Keratinocyte (primary cell): ENCODE results near the gene SPC24. TPM values are rescaled to one million over a fixed set of nuclear protein-coding genes. Genes with fewer than 3 reads are reported as not detected.

ENCODE experiments used
- DNase-seq: peaks from one replicate; pipeline ENCODE4 v3.0.0-alpha.2; 2011; ENCODE audit warnings: low read depth, missing footprints, low spot score
- FAIRE-seq: peaks from 2 replicates; lab custom pipeline; 2011; peaks lifted over from hg19 to GRCh38; lab: Jason Lieb, UNC
- H2AFZ ChIP-seq: 2 replicates; pipeline ENCODE4 v1.6.0; 2012; ENCODE audit warnings: low read length, control low read depth, inconsistent platforms; ENCODE audit not compliant: control insufficient read depth
- H3K27ac ChIP-seq: 2 replicates; pipeline ENCODE4 v1.5.1; 2011; ENCODE audit warnings: low read length; ENCODE audit not compliant: control insufficient read depth, insufficient read depth
- H3K27me3 ChIP-seq: 3 replicates; pipeline ENCODE4 v1.6.0; 2011; ENCODE audit warnings: low read length; ENCODE audit not compliant: control insufficient read depth, insufficient read depth; ENCODE audit errors: extremely low read depth
- H3K36me3 ChIP-seq, 2 experiments: 2 replicates in 1 of 2; 3 replicates in 1 of 2; pipeline ENCODE4 v1.5.1; 2011; ENCODE audit warnings: low read length in 2 of 2, mild to moderate bottlenecking in 1 of 2; ENCODE audit not compliant: control insufficient read depth in 2 of 2, insufficient read depth in 2 of 2; ENCODE audit errors: extremely low read depth in 1 of 2
- H3K4me1 ChIP-seq: 3 replicates; pipeline ENCODE4 v1.5.1; 2011; ENCODE audit warnings: low read length; ENCODE audit not compliant: control insufficient read depth, insufficient read depth; ENCODE audit errors: extremely low read depth
- H3K4me2 ChIP-seq: 3 replicates; pipeline ENCODE4 v1.6.0; 2011; ENCODE audit warnings: low read depth, low read length; ENCODE audit not compliant: control insufficient read depth, insufficient read depth; ENCODE audit errors: extremely low read depth
- H3K4me3 ChIP-seq, 3 experiments: fragments of 200-600 bp in 1 of 3; sonication (generic) in 1 of 3; 2 replicates in 2 of 3; 3 replicates in 1 of 3; pipeline ENCODE4 v1.5.1; 2011 to 2016; ENCODE audit warnings: low read length in 3 of 3, mild to moderate bottlenecking in 3 of 3, control low read depth in 2 of 3, inconsistent platforms in 1 of 3, low read depth in 1 of 3, mixed read lengths in 1 of 3, mixed run types in 1 of 3, moderate library complexity in 1 of 3; ENCODE audit not compliant: control insufficient read depth in 2 of 3, insufficient read depth in 2 of 3; ENCODE audit errors: extremely low read depth in 1 of 3
- H3K79me2 ChIP-seq: 2 replicates; pipeline ENCODE4 v1.6.0; 2012; ENCODE audit warnings: low read length; ENCODE audit not compliant: control insufficient read depth, insufficient read depth
- H3K9ac ChIP-seq: 3 replicates; pipeline ENCODE4 v1.6.0; 2011; ENCODE audit warnings: low read length; ENCODE audit not compliant: control insufficient read depth, insufficient read depth; ENCODE audit errors: extremely low read depth
- H3K9me1 ChIP-seq: 3 replicates; pipeline ENCODE4 v1.6.0; 2011; ENCODE audit warnings: low read length; ENCODE audit not compliant: control insufficient read depth, insufficient read depth; ENCODE audit errors: extremely low read depth
- H3K9me3 ChIP-seq: 2 replicates; pipeline ENCODE4 v1.5.1; 2012; ENCODE audit warnings: low read depth, low read length; ENCODE audit not compliant: control insufficient read depth
- H4K20me1 ChIP-seq: 3 replicates; pipeline ENCODE4 v1.6.0; 2011; ENCODE audit warnings: low read length; ENCODE audit not compliant: control insufficient read depth, insufficient read depth; ENCODE audit errors: extremely low read depth
- CTCF ChIP-seq, 3 experiments: IDR thresholded peaks in 1 of 3; conservative IDR thresholded peaks in 1 of 3; optimal IDR thresholded peaks in 1 of 3; 2 replicates in 2 of 3; 3 replicates in 1 of 3; pipeline versions ENCODE3 to v1.5.1; 2011; ENCODE audit warnings: low read length in 3 of 3, mild to moderate bottlenecking in 3 of 3, moderate library complexity in 2 of 3, control low read depth in 1 of 3, inconsistent platforms in 1 of 3; ENCODE audit not compliant: insufficient read depth in 2 of 3; ENCODE audit errors: extremely low read depth in 1 of 3
- EZH2 ChIP-seq: IDR thresholded peaks from one replicate; pipeline ENCODE4 v1.6.1; 2012; ENCODE audit warnings: inconsistent platforms, mild to moderate bottlenecking, low read length, moderate library complexity
- dilution Hi-C: fragments of 300-500 bp; cut with MboI; formaldehyde crosslinking; loops from one replicate; pipeline ENCODE4 v1.7.0; 2020; ENCODE audit warnings: low sequenced_read_pairs; ENCODE audit not compliant: extremely low pct_ligation_motif_present
- polyA plus RNA-seq, 5 experiments: library from polyadenylated mRNA; depleted of rRNA in 3 of 5; stranded (reverse) in 3 of 5; stranded (forward) in 1 of 5; unstranded in 1 of 5; fragments of >200 nt; gene quantifications; 1 replicate in 1 of 5; 2 replicates in 3 of 5; 3 replicates in 1 of 5; pipeline versions ENCODE4 v1.2.1 to v1.2.3, GENCODE V29; 2011 to 2012; ENCODE audit warnings: missing spikeins in 2 of 5, low read depth in 1 of 5, low replicate concordance in 1 of 5

SPC24 gene
- polyA plus RNA-seq, 1 donor (not counting 4 experiments of a cell fraction or from before 2014, with no cell fraction given) = 6.4 TPM

GRCh38 chr19:11174336-11174735, 18.8 kb upstream of the SPC24 start:
- no peak overlapping the region for H3K4me2 ChIP-seq
- H4K20me1 ChIP-seq = no peaks in the 10 kb centered on the region
- H3K9ac ChIP-seq = no peak overlapping the region
- no peaks in the 10 kb centered on the region for H3K79me2 ChIP-seq
- H3K9me1 ChIP-seq = no peaks in the 10 kb centered on the region
- H3K27me3 ChIP-seq = no peaks in the 10 kb centered on the region
- H3K27ac ChIP-seq = no peak overlapping the region
- dilution Hi-C loops = no loop called here
- H3K4me1 ChIP-seq = no peaks in the 10 kb centered on the region
- H2AFZ ChIP-seq = no peak overlapping the region
- no peak for TF ChIP-seq EZH2
- no peak for TF ChIP-seq CTCF (optimal IDR thresholded peaks at IDR 0.05 in 1 of 3, IDR thresholded peaks at IDR 0.05 in 1 of 3, conservative IDR thresholded peaks at IDR 0.05 in 1 of 3; ENCODE audit: extremely low read depth in 1 of 3, insufficient read depth in 2 of 3, low read length in 3 of 3)
- no peaks in the 10 kb centered on the region for H3K9me3 ChIP-seq
- DNase-seq (no peak), FAIRE-seq (no peak)
- H3K36me3 ChIP-seq = no peaks in the 10 kb centered on the region
- no peak overlapping the region for H3K4me3 ChIP-seq

GRCh38 chr19:11173516-11174155, 18.1 kb upstream of the SPC24 start:
- DNase-seq (no peak), FAIRE-seq (no peak)
- no peak overlapping the region for H3K4me2 ChIP-seq
- no peaks in the 10 kb centered on the region for H4K20me1 ChIP-seq
- no peak overlapping the region for H3K27ac ChIP-seq
- H2AFZ ChIP-seq = no peak overlapping the region
- no peaks in the 10 kb centered on the region for H3K79me2 ChIP-seq
- H3K36me3 ChIP-seq = no peaks in the 10 kb centered on the region
- dilution Hi-C loops = no loop called here
- no peak overlapping the region for H3K9ac ChIP-seq
- no peaks in the 10 kb centered on the region for H3K27me3 ChIP-seq
- H3K4me3 ChIP-seq = no peak overlapping the region
- H3K4me1 ChIP-seq = peaks cover 6% of the 10 kb centered on the region
- no peak for TF ChIP-seq EZH2
- no peak for TF ChIP-seq CTCF (optimal IDR thresholded peaks at IDR 0.05 in 1 of 3, IDR thresholded peaks at IDR 0.05 in 1 of 3, conservative IDR thresholded peaks at IDR 0.05 in 1 of 3; ENCODE audit: extremely low read depth in 1 of 3, insufficient read depth in 2 of 3, low read length in 3 of 3)
- no peaks in the 10 kb centered on the region for H3K9me1 ChIP-seq
- H3K9me3 ChIP-seq = no peaks in the 10 kb centered on the region
